GM19452 (cell line): ENCODE data around the gene ZNF195.
"Not testable (repeated sequence)": the region's sequence is repeated elsewhere in the genome, so short reads cannot be mapped to it uniquely, and the experiment has no call there.

Experiments
- ATAC-seq: cut with Tn5 transposase; IDR thresholded peaks from one replicate; pipeline ENCODE4 v1.9.1; 2021; ENCODE audit not compliant: unreplicated experiment

Gene ZNF195

DNA sequence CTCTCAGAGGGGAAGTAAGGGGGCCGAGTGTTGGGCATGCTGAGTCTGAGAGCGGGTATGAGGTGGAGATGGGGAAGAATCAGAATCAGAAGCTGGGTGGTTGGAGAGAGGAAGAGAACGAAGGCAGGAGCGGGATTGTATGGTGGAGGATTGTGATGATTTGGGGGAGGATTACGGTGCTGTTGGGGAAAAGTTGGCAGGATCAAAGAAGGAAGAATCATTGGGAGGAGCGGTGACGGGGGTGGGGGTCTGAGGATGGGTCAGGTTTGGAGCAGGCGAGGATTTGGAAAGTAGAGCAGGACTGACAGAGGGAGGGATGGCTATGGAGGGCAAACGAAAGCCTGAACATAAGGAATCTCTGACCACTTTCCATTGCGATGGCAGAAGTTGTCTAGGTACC is 22.1 kb downstream of the ZNF195 start:
- no peak for ATAC-seq

DNA sequence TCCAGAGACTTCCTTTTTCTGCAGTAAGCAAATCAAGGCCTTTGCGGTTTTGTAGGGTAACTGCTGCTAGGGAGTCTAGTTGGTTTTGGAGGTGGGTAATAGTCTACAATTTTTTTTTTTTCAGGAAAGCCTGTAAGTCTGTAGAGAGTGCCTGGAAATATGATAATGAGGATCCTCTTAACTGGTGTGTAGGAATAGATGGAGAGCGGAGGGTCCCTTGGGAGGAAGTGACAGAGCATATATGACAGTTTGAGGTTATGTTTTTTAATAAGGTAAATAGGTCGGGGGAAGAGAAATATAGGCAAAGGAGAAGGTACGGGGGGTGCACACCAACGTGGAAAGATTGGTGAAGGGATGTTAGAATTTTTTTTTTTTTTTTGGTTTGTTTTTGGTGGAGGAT is 25.9 kb downstream of the ZNF195 start:
- ATAC-seq: no peak

GRCh38 chr11:3347127-3347526 is 31.8 kb downstream of the ZNF195 start:
- ATAC-seq: no peak

- no peak for ATAC-seq
These were observed 32.4 kb downstream of the ZNF195 start for GRCh38 chr11:3346587-3346986.

DNA sequence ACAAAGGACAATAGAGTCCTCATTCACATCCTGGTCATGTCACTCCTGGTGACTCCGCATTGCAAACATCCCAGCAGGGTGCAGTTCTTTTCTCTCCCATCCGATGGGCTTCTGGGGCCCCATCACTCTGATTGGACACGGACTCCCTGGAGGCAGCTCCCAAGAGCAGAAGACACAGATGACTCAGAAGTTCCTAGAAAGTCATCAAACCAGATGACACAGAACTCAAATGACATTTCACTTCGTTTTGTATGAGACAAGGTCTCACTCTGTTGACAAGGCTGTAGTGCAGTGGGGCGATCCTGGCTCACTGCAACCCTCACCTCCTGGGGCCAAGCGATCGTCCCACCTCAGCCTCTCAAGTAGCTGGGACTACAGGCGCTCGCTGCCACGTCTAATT is 33.2 kb downstream of the ZNF195 start:
- no peak for ATAC-seq

DNA sequence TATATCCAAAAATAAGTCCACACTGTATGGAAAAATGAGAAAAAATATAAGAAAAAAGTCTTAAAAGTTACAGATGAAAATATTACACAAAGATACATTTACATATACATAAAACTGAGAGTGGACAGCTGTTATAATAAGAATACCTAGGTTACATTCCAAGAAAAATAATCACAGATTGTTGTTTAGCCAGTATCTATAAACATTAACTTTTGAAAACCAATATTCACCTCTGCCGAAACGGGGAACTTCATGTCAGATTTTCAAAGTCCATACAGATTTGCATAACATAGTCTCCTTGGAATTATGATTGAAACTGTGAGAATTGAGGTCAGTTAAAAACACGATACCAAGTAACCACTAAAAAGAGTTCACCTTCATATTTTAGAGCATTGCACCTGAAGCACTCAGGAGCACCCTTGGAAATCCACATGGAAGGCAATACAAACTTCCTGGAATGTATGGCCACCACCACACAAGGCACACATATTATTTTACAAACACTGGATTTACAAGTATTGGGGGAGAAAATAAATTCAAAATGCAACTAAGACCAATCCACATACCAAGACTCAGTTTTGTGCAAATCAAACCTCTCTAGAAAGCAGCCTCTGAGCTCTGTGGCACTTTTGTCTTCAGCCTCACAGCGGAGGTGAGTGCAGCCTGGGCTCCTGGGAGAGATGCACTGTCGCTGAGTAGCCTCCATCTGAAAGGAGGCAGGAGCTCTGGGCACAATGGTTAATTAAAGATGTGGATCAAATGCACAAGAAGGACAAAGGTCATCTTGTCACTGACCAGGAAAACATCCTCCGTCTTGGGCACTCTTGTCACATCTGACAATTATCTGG is 34.4 kb downstream of the ZNF195 start:
- ATAC-seq: no peak

GRCh38 chr11:3342709-3343108 is 36.2 kb downstream of the ZNF195 start:
- no peak for ATAC-seq

DNA sequence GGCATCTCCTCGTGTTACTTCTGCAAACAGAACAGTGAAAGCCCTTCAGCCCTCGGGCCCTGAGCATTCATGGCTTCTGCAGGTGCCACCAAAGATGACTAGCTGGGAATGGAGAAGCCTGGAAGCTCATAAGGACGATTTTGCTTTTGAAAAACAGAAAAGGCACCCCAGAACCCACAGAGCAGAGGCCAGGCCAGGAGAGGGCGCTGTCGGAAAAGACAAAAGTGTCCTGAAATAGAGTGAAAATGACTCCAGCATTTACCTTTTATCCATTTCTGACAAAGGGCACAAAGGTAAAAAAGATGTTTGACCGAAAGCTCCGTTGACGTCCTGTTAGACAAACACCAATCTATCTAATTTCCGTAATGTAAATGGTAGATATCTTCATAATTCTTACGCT is 37.6 kb downstream of the ZNF195 start:
- no peak for ATAC-seq

DNA sequence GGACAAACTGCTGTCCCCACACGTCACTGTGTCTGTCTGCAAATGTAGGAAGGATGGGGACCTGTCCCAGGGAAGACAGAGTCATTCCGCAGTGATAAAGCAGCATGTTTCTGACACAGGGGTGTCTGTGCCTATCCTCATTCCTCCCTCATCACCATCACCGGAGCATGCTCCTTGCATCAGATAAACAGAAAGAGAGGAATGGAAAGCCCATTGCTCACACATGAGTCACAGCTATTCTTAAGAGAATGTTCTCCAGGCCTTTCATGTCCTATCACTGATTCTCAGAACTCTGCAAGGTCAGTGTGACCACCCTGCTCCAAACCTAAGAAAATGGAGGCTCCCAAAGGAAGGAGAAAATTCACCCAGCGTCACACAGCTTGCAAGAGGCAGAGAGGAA is 38.9 kb downstream of the ZNF195 start:
- no peak for ATAC-seq

- no peak for ATAC-seq
These were observed 39.7 kb downstream of the ZNF195 start for GRCh38 chr11:3339340-3339624.

DNA sequence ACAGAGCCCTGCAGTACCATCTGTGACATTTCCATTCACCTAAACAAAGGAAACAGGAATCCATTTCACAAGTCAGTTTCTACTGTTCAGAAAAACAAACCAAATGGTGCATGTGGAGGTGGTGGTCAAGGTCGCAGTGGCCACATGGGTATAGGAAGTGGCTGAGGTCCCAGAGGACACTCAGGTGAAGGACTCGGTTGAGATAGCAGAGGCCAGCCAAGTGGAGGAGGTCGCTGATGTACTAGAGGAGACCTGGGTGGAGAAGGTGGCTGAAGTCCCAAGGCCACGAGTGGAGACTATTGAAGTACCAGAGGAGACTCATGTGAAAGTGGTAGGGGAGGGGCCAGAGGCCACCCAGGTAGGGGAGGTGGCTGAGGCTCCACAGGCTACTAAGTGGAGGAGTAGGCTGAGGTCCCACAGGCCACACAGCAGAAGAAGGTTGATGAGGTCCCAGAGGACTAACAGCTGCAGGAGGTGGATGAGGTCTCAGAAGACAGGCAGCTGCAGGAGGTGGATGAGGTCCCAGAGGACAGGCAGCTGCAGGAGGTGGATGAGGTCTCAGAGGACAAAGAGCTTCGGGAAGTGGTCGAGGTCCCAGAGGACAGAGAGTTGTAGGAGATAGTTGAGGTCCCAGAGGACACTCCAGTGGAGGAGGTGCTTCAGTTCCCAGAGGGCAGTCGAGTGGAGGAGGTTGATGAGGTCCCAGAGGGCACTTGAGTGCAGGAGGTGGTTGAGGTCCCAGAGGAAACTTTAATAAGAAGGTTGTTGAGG is 40.2 kb downstream of the ZNF195 start:
- ATAC-seq: no peak

DNA sequence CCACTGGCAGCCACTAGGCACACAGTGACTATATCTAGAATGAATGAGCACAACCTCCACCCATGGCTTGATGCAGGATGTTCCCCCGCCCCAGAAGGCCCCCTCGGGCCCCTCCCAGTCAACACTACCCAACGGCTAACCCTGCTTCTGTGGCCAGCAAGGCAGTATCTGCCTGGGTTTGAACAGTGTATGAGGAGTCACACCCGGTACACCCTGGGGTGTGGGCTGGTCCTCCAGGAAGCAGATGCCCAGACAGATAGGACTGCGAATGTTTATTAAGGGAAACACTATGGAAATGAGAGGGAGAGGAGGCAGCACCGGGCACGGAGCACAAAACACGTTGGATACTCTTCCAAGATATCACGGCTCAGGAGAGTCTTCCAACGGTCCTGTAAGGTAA is 42.5 kb downstream of the ZNF195 start:
- not testable (repeated sequence) for ATAC-seq

DNA sequence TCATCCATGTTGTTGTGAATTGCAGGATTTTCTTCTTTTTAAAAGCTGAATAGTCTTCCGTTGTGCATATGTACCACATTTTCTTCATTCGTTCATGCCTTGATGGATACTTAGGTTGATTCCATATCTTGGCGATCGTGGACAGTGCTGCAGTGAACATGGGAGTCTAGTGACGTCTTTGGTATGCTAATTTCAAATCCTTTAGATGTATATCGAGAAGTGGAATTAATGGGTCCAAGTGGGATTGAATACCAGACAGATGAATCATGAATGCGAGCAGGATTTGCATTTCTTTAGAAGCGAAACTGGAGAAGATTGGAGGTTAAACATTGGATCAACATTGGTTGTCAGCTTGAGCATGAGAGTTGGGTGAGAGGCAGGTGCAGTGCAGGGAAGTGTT is 45.8 kb downstream of the ZNF195 start:
- not testable (repeated sequence) for ATAC-seq

- not testable (repeated sequence) for ATAC-seq
These were observed 47.9 kb downstream of the ZNF195 start for GRCh38 chr11:3331078-3331477.

DNA sequence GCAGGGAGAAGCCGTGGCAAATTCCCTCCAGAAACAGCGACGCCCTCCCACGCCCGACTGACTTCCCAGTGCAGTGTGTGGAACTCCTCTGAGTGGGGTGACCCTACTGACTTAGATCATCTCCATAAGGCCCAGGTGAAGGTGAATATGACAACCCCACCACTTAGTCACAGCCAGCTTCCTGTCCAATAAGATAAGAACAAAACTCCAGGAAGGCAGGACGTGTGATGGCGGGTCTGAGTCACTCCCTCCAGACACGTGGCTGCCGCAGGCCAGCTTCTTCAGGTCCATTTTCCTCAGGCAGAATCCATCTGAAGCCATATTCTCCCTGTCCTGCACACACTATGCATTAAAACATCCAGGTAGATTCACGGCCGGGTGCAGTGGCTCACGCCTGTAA is 48.9 kb downstream of the ZNF195 start:
- not testable (repeated sequence) for ATAC-seq

- not testable (repeated sequence) for ATAC-seq
These were observed 50.4 kb downstream of the ZNF195 start for GRCh38 chr11:3328503-3328902.

GRCh38 chr11:3326450-3326849 is 52.5 kb downstream of the ZNF195 start:
- not testable (repeated sequence) for ATAC-seq

DNA sequence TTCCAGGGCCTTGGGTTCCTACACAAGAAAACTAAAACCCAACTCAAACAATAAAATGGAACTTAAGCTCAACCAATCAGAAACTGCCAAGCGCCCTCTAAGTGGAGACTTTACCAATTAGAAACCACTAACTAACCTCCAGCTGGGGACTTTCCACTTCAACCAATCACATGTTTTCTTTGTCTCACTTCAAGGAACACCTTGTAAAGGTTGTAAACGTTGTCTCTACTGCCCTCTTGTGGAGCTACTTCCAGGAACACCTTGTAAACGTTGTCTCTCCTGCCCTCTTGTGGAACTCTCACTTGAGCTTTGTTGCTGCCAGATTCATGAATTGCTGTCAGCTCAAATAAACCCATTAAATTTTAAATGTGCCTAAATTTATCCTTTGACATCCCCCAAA is 54.2 kb downstream of the ZNF195 start:
- ATAC-seq: not testable (repeated sequence)
